Activated CD4-positive, alpha-beta T cell treated with anti-CD3 and anti-CD28 coated beads, Interleukin-2, amount 50 U/mL, for 24 hours (primary cell): ENCODE measurements around the gene KRT6C.

Experiments
- DNase-seq, 2 donors: peaks; one replicate each; pipeline ENCODE4 v3.0.0-alpha.2; 2020; ENCODE audit warnings: low read depth in 1 of 2, low spot score in 1 of 2

KRT6C gene

GRCh38 chr12:52473768-52474167, at the start of gene KRT6C:
Gene KRT6C, minus strand, starts transcription at chr12:52473805. Its CDS starts 68 bp downstream, at chr12:52473737.
- no peak for DNase-seq

- DNase-seq = no peak
Measured at GRCh38 chr12:52522346-52523011, 48.9 kb upstream of the KRT6C start.

GRCh38 chr12:52521568-52522266, 48.1 kb upstream of the KRT6C start:
- DNase-seq = no peak

GRCh38 chr12:52521175-52521567, 47.6 kb upstream of the KRT6C start:
- DNase-seq = no peak

- no peak for DNase-seq
Measured at GRCh38 chr12:52519826-52520662, 46.4 kb upstream of the KRT6C start, which contains the start of gene KRT5. Gene KRT5, minus strand, starts transcription at chr12:52520394. Its CDS starts 98 bp downstream, at chr12:52520296.

GRCh38 chr12:52519387-52519703, 45.7 kb upstream of the KRT6C start:
- no peak for DNase-seq

GRCh38 chr12:52518574-52519386, 45.2 kb upstream of the KRT6C start:
- DNase-seq = no peak

- no peak for DNase-seq
Measured at GRCh38 chr12:52517888-52518287, 44.3 kb upstream of the KRT6C start.

- DNase-seq = no peak
Measured at GRCh38 chr12:52517005-52517835, 43.6 kb upstream of the KRT6C start.

GRCh38 chr12:52515927-52516831, 42.6 kb upstream of the KRT6C start:
- no peak for DNase-seq

GRCh38 chr12:52515319-52515646, 41.7 kb upstream of the KRT6C start:
- DNase-seq = no peak

- no peak for DNase-seq
Measured at GRCh38 chr12:52514471-52515318, 41.1 kb upstream of the KRT6C start.

GRCh38 chr12:52513736-52514135, 40.1 kb upstream of the KRT6C start:
- DNase-seq = no peak

- no peak for DNase-seq
Measured at GRCh38 chr12:52508211-52508610, 34.6 kb upstream of the KRT6C start.

- no peak for DNase-seq
Measured at GRCh38 chr12:52506858-52507715, 33.5 kb upstream of the KRT6C start.

- no peak for DNase-seq
Measured at GRCh38 chr12:52502877-52503276, 29.3 kb upstream of the KRT6C start.

GRCh38 chr12:52501490-52501889, 27.9 kb upstream of the KRT6C start:
- DNase-seq = no peak
